IPS-15b (cell line): ENCODE results near the gene FAM169A.
"Not testable (repeated sequence)": the region's sequence is repeated elsewhere in the genome, so short reads cannot be mapped to it uniquely, and the experiment has no call there.

ENCODE experiments used
- H3K27me3 ChIP-seq: one replicate; pipeline ENCODE4 v1.6.1; 2013; ENCODE audit warnings: low read length; ENCODE audit not compliant: control insufficient read depth, insufficient read depth
- H3K36me3 ChIP-seq: one replicate; pipeline ENCODE4 v1.6.1; 2013; ENCODE audit warnings: low read length; ENCODE audit not compliant: control insufficient read depth, insufficient read depth
- H3K4me1 ChIP-seq: one replicate; pipeline ENCODE4 v1.6.1; 2013; ENCODE audit warnings: mild to moderate bottlenecking, low read length; ENCODE audit not compliant: control insufficient read depth, insufficient read depth
- H3K4me3 ChIP-seq: one replicate; pipeline ENCODE4 v1.5.1; 2013; ENCODE audit warnings: low read depth, low read length
- H3K9ac ChIP-seq: one replicate; pipeline ENCODE4 v1.6.1; 2013; ENCODE audit warnings: low read depth, mild to moderate bottlenecking, low read length
- H3K9me3 ChIP-seq: one replicate; pipeline ENCODE4 v1.6.1; 2013; ENCODE audit warnings: mild to moderate bottlenecking, low read length; ENCODE audit not compliant: control insufficient read depth, insufficient read depth

The FAM169A gene

GRCh38 chr5:74889523-74890105 is 23.4 kb upstream of the FAM169A start:
- Histone ChIP-seq H3K36me3 (no peaks in the 10 kb centered on the region), H3K9ac (no peak overlapping the region), H3K4me1 (no peaks in the 10 kb centered on the region), H3K27me3 (no peaks in the 10 kb centered on the region), H3K9me3 (peaks cover 3% of the 10 kb centered on the region), H3K4me3 (no peak overlapping the region)

GRCh38 chr5:74888117-74888516 is 21.9 kb upstream of the FAM169A start:
- no peaks in the 10 kb centered on the region for H3K36me3 ChIP-seq
- no peaks in the 10 kb centered on the region for H3K9me3 ChIP-seq
- no peak overlapping the region for H3K9ac ChIP-seq
- peaks cover 7% of the 10 kb centered on the region for H3K4me1 ChIP-seq
- H3K4me3 ChIP-seq: no peak overlapping the region
- H3K27me3 ChIP-seq: no peaks in the 10 kb centered on the region

DNA sequence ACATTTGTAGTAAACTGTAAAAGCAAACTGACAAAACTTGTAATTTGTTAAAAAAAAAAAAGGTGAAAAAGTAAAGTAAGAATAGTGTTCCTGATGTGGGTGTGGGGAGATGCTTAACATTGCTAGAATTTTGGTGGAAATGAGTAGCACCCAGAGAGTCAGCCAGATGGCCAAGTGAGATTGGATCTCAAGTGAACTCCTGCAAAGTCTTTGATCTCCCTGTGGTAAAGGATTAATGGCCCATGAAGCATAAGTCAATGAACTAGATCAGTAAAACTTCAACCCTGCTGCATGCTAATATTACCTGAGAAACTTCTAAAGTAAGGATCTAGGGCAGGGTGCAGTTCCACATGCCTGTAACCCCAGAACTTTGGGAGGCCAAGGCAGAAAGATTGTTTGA is 19.0 kb upstream of the FAM169A start:
- no peak overlapping the region for H3K4me3 ChIP-seq
- no peak overlapping the region for H3K9ac ChIP-seq
- no peaks in the 10 kb centered on the region for H3K36me3 ChIP-seq
- H3K27me3 ChIP-seq: no peaks in the 10 kb centered on the region
- H3K9me3 ChIP-seq: no peaks in the 10 kb centered on the region
- peaks cover 11% of the 10 kb centered on the region for H3K4me1 ChIP-seq

DNA sequence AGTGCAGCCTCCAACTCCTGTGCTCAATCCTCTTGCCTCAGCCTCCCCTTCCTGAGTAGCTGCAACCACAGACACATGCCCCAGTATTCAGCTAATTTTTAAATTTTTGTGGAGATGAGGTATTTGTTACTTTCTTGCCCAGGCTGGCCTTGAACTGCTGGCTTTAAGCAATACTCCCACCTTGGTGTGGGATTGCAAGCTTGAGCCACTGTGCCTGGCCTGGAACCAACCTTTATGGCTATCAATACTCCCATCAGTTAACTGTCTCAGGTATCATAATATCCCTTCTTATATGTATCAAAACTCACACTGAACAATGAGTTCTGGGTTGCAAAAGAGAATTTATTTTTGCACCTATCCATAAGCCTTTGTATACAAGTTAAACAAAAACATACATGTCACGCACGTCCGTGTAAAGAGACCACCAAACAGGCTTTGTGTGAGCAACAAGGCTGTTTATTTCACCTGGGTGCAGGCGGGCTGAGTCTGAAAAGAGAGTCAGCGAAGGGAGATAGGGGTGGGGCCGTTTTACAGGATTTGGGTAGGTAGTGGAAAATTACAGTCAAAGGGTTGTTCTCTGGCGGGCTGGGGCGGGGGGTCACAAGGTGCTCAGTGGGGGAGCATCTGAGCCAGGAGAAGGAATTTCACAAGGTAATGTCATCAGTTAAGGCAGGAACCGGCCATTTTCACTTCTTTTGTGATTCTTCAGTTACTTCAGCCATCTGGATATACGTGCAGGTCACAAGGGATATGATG is 16.4 kb upstream of the FAM169A start:
- peaks cover 11% of the 10 kb centered on the region for H3K4me1 ChIP-seq
- not testable (repeated sequence) for H3K36me3 ChIP-seq, H3K4me3 ChIP-seq, H3K27me3 ChIP-seq, H3K9me3 ChIP-seq
- H3K9ac ChIP-seq: peak overlapping the region; percentile 16

DNA sequence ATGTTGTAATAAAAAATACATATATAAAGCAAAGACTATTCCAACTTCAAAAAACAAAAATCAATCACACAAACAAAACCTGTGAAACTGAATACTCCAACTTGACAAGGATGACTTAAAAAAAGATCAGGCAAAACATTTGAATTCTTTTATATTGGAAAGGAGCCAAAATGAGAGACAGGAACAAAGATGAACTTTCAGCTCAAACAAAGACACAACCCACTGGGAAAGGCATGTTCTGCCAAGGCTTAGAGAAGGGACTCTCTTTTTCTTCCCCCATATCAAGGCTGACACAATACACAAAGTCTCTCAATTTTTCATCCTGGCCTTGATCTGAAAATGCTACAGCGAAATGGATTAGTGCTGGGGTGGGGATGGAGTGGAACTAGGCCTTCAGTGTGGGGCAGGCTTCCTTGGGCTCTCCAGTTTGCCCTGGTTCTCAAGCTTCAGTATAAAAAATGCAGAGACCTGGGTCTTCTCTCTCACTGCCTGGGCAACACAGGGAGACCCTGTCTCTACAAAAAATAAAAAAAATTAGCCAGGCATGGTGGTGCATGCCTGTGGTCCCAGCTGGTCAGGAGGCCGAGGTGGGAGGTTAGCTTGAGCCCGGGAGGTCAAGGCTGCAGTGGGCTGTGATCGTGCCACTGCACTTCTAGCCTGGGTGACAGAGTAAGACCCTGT is 11.6 kb upstream of the FAM169A start:
- H3K27me3 ChIP-seq: no peaks in the 10 kb centered on the region
- H3K9me3 ChIP-seq: no peaks in the 10 kb centered on the region
- H3K9ac ChIP-seq: no peak overlapping the region

GRCh38 chr5:74875994-74876791 is 10.0 kb upstream of the FAM169A start:
- no peaks in the 10 kb centered on the region for H3K27me3 ChIP-seq
- H3K4me3 ChIP-seq: no peak overlapping the region
- no peaks in the 10 kb centered on the region for H3K36me3 ChIP-seq
- no peaks in the 10 kb centered on the region for H3K4me1 ChIP-seq
- no peaks in the 10 kb centered on the region for H3K9me3 ChIP-seq
- H3K9ac ChIP-seq: no peak overlapping the region

More for the DNA sequence above, 11.6 kb upstream of the FAM169A start:
- no peak overlapping the region for H3K4me3 ChIP-seq
- H3K4me1 ChIP-seq: peaks cover 4% of the 10 kb centered on the region
- H3K36me3 ChIP-seq: no peaks in the 10 kb centered on the region

DNA sequence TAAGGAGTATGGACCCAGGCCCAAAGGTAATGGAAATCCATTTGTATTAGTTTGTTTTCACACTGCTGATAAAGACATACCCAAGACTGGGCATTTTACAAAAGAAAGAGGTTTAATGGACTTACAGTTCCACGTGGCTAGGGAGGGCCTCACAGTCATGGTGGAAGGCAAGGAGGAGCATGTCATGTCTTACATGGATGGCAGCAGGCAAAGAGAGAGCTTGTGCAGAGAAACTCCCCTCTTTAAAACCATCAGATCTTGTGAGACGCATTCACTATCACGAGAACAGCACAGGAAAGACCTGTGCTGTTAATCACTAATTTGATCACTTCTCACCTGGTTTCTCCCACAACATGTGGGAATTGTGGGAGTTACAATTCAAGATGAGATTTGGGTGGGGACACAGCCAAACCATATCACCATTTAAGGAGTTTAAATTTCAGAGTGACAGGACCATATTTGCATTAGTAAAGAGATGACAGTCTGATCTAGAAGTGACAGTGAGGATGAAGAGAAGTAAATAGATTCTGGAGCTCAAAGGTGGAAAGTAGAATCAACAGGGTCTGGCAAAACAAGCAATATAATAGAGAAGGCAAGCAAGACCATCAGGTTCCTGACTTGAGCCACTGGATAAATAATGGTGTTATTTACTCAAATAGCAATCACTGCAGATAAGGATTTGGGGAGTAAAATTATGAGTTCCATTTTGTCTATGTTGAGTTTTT is 7.5 kb upstream of the FAM169A start:
- Histone ChIP-seq H3K9me3 (no peaks in the 10 kb centered on the region), H3K9ac (no peak overlapping the region), H3K27me3 (no peaks in the 10 kb centered on the region), H3K36me3 (no peaks in the 10 kb centered on the region), H3K4me3 (no peak overlapping the region), H3K4me1 (peaks cover 3% of the 10 kb centered on the region)

DNA sequence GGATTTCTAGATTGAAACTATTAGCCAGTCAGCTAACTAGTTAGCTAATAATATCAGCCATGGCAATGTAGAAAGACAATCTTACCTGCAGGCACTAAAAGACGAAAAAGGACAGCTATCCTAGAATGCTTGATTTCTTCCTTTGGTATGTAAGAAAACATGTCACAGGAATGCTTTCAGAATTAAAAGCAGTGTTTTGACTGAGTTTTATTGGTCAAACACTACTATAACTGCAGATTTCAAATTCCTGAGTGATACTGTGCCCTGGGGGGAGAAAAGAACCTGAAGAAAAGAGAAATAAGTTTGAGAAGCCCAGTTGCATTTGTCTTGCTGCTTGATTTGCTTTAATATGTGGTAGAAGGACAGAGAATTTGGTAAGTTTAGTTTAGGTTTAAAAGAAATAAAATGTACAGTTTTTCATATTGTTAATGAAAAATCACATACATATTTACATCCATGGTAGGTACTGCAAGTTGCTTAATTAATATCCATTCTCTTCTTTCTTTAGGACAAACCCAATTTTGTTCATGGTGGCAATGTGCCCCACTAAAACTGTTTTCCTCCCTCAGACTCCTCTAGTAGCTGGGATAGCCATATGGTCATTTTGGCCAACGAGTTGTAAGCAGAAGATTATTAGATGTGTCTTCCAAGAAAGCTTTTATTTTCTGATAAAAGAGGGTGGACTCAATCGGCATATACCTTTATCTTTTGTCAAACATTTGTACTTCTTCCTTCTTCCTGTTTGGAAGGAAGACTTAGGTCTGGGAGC is 4.3 kb upstream of the FAM169A start:
- Histone ChIP-seq H3K4me3 (no peak overlapping the region), H3K9me3 (no peaks in the 10 kb centered on the region), H3K27me3 (no peaks in the 10 kb centered on the region), H3K36me3 (no peaks in the 10 kb centered on the region), H3K9ac (no peak overlapping the region), H3K4me1 (peaks cover 10% of the 10 kb centered on the region)

- H3K9ac ChIP-seq, H3K4me3 ChIP-seq, H3K36me3 ChIP-seq, H3K9me3 ChIP-seq, H3K27me3 ChIP-seq: not testable (repeated sequence)
- peaks cover 12% of the 10 kb centered on the region for H3K4me1 ChIP-seq
Observed at GRCh38 chr5:74869414-74869813, 3.2 kb upstream of the FAM169A start.

- H3K9ac ChIP-seq: no peak overlapping the region
- no peaks in the 10 kb centered on the region for H3K9me3 ChIP-seq
- no peaks in the 10 kb centered on the region for H3K36me3 ChIP-seq
- H3K4me3 ChIP-seq: peak overlapping the region; percentile 97
- H3K27me3 ChIP-seq: no peaks in the 10 kb centered on the region
- peaks cover 20% of the 10 kb centered on the region for H3K4me1 ChIP-seq
Observed at GRCh38 chr5:74866596-74867162, 492 bp upstream of the FAM169A start.
